Measurements from ENCODE around the gene EFCAB6.

DNA sequence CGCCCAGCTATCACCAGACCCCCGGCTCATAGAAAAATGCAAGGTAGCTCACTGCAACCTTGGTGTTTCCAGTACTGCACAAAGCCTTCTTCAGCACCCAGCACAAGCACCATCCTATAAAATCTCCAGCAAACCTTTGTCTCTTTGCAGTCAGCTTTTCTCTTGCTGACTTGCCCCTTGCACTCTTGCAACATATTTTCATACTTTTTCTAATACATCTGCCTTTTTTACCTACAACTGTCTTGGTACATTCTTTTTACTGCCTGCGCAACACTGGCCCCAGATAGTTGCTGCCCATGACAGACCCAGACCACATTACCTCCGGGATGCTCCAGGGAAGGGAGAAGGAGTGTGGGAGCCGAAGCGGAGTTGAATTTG, 257.9 kb downstream of the EFCAB6 start:
- TF ChIP-seq, protein P1, sequence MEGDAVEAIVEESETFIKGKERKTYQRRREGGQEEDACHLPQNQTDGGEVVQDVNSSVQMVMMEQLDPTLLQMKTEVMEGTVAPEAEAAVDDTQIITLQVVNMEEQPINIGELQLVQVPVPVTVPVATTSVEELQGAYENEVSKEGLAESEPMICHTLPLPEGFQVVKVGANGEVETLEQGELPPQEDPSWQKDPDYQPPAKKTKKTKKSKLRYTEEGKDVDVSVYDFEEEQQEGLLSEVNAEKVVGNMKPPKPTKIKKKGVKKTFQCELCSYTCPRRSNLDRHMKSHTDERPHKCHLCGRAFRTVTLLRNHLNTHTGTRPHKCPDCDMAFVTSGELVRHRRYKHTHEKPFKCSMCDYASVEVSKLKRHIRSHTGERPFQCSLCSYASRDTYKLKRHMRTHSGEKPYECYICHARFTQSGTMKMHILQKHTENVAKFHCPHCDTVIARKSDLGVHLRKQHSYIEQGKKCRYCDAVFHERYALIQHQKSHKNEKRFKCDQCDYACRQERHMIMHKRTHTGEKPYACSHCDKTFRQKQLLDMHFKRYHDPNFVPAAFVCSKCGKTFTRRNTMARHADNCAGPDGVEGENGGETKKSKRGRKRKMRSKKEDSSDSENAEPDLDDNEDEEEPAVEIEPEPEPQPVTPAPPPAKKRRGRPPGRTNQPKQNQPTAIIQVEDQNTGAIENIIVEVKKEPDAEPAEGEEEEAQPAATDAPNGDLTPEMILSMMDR (IDR thresholded peaks at IDR 0.05; ENCODE audit: low read length), result no peak
- no peak for TF ChIP-seq EZH2 (IDR thresholded peaks at IDR 0.05; ENCODE audit: borderline replicate concordance, low read length)
